PC-3 (cell line): ENCODE data around the gene SYNGR3. TPM values are rescaled to one million over a fixed set of nuclear protein-coding genes. Genes with fewer than 3 reads are reported as not detected.

Experiments used
- ATAC-seq: fragments of 200-7000 bp; cut with Tn5 transposase; 2 replicates; pipeline ENCODE4 v1.9.1; 2020; ENCODE audit warnings: mild to moderate bottlenecking, moderate library complexity
- BruUV-seq: library from RNA; stranded (reverse); fragments of 400-500 nt; replicated peaks from 2 replicates; lab custom pipeline; 2021; lab: Mats Ljungman, UMichigan
- CTCF ChIA-PET: fragments of 300-600 bp; sonication (Branson Sonifier 250); formaldehyde crosslinking; loops from one replicate; lab custom pipeline; 2022; ENCODE audit warnings: antibody characterized with exemption; lab: Charles Lee
- POLR2A ChIA-PET: fragments of 300-600 bp; sonication (Branson Sonifier 250); formaldehyde crosslinking; loops from one replicate; lab custom pipeline; 2022; ENCODE audit warnings: antibody characterized with exemption; ENCODE audit not compliant: unreplicated experiment; lab: Charles Lee
- DNase-seq: peaks from one replicate; pipeline ENCODE4 v3.0.0-alpha.2; 2015
- H2AFZ ChIP-seq: fragments of 300-600 bp; sonication (generic); 2 replicates; pipeline ENCODE4 v1.6.0; 2016; ENCODE audit warnings: antibody characterized with exemption, low read length
- H3F3A ChIP-seq: fragments of 300-600 bp; sonication (generic); one replicate; pipeline ENCODE4 v1.6.0; 2017; ENCODE audit warnings: antibody characterized with exemption, low read length, control low read depth, mild to moderate bottlenecking; ENCODE audit not compliant: unreplicated experiment
- H3K27ac ChIP-seq: fragments of 300-600 bp; sonication (generic); 2 replicates; pipeline ENCODE4 v1.5.1; 2016; ENCODE audit warnings: mild to moderate bottlenecking, low read length
- H3K27me3 ChIP-seq: fragments of 300-600 bp; sonication (generic); 2 replicates; pipeline ENCODE4 v1.6.1; 2016; ENCODE audit warnings: low read length, mixed read lengths
- H3K36me3 ChIP-seq: fragments of 300-600 bp; sonication (generic); 2 replicates; pipeline ENCODE4 v1.6.1; 2016; ENCODE audit warnings: low read depth, mixed run types, low read length, mixed read lengths
- H3K4me1 ChIP-seq: fragments of 300-600 bp; sonication (generic); 2 replicates; pipeline ENCODE4 v1.5.1; 2016; ENCODE audit warnings: low read length; ENCODE audit not compliant: insufficient read depth
- H3K4me2 ChIP-seq: fragments of 300-600 bp; sonication (generic); 2 replicates; pipeline ENCODE4 v1.6.0; 2016; ENCODE audit warnings: low read length
- H3K4me3 ChIP-seq: fragments of 300-600 bp; sonication (generic); 2 replicates; pipeline ENCODE4 v1.5.1; 2016; ENCODE audit warnings: mild to moderate bottlenecking, low read length, mixed read lengths
- H3K79me2 ChIP-seq: fragments of 300-600 bp; sonication (generic); 2 replicates; pipeline ENCODE4 v1.6.1; 2017; ENCODE audit warnings: low read length, mixed read lengths
- H3K9ac ChIP-seq: fragments of 300-600 bp; sonication (generic); 2 replicates; pipeline ENCODE4 v1.6.0; 2016; ENCODE audit warnings: mild to moderate bottlenecking, low read length
- H3K9me2 ChIP-seq: fragments of 300-600 bp; sonication (generic); replicated peaks from 2 replicates; pipeline ENCODE4 v1.6.1; 2016; ENCODE audit warnings: mixed run types, low read length, mixed read lengths
- H3K9me3 ChIP-seq: fragments of 300-600 bp; sonication (generic); 2 replicates; pipeline ENCODE4 v1.6.1; 2016; ENCODE audit warnings: low read length, mixed read lengths
- H4K20me1 ChIP-seq: fragments of 300-600 bp; sonication (generic); 2 replicates; pipeline ENCODE4 v1.6.1; 2016; ENCODE audit warnings: low read length, mixed read lengths
- EZH2 ChIP-seq: fragments of 300-600 bp; sonication (generic); IDR thresholded peaks from one replicate; pipeline ENCODE4 v1.6.1; 2017; ENCODE audit warnings: antibody characterized with exemption, mild to moderate bottlenecking, low read length; ENCODE audit not compliant: unreplicated experiment
- EZH2phosphoT487 ChIP-seq: fragments of 300-600 bp; sonication (generic); IDR thresholded peaks from 2 replicates; pipeline ENCODE4 v1.6.1; 2018; ENCODE audit warnings: mild to moderate bottlenecking, antibody characterized with exemption, low read length, borderline replicate concordance
- intact Hi-C: fragments of 100-400 bp; cut with micrococcal nuclease; formaldehyde crosslinking; loops from 2 replicates; pipeline ENCODE4 v1.9.0; 2023
- total RNA-seq: library from RNA; depleted of rRNA; stranded (reverse); fragments of >200 nt; gene quantifications from 2 replicates; pipeline ENCODE4 v1.2.3, GENCODE V29; 2014
- TF ChIP-seq, protein P1 (sequence below): fragments of 300-600 bp; sonication (generic); conservative IDR thresholded peaks from 2 replicates; pipeline ENCODE4 v1.5.1; 2017; ENCODE audit warnings: antibody characterized with exemption, low read depth, mild to moderate bottlenecking, low read length

The SYNGR3 gene
- total RNA-seq, 1 experiment from 2014 or later = 1.5 TPM

DNA sequence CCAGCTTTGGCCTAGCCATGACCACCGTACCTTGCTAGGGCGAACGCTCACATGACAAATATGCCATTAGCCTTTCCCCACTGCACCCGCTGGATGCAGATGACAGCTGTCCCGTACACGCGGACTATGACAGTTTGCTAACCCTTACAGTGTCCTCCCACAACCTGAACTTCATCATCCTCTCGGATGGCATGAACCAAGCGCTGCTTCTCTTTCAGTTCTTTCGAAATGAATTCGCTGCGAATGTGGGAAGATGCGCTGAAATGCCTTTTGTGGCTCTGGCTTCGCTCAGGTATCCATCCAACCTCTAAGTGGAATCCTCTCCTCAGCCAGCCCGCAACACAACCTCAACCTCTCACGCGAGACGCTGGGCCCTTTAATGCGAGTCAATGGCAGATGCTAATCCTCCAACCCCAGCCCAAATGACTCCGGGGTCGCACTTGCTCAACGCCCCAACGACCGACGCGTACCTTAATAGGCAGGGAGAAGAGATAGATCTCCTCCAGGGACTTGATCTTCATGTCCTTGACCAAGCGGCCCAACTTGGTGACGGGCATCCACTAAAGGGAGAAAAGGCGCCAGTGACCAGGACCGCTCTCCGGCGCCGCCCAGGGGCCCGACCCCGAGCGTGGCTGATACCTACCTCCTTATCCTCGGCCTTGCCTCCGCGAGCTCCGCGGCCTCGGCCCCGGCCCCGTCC is 25.8 kb upstream of the SYNGR3 start:
- no TSS peak for BruUV-seq
- intact Hi-C loops = no loop called here

DNA sequence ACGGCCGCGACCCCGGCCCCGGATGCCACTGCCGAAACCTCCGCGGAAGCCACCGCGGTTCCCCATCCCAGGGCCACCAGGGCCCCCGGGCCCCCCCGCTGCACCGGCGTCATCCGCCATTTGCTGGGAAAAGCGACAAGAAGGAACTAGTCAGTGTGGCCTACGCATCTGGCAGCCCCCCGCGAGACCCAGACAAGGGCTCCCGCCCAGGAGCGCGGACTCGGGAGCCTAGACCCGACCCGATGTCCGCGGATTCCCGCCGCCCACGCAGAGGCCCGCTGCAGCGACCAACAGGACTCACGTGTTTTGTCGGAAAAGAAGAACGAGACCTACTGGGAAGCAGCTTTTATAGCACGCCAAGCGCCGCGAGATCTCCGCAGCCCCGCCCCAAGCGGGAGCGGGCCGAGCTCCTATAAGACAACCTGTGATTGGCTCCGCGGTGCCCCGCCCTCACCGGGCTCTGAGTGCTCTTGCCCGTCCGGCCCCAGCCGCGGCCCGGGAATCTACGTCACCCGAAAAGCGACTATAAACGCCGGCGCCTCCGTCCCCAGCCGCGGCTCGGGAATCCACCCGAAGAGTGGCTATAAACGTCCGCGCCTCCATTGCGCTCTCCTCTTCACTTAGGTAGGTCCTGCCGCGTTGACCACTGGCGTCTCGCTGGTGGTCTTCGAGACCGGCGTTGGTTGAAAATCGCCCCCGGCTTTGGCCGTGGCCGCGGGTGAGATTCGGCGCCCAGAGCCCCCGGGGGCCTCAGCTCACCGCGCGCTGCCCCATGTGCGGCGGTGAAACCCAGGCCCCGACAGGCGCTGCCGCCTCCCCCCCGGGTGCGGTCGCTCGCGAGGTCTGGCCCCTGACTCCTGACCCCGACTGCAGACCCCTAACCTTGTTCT is 25.0 kb upstream of the SYNGR3 start, which contains the start of gene RPS2:
Gene RPS2 (minus strand): TSS at position 321 of the 890 bp plus-strand sequence. CDS start 201 bp downstream, at position 120.
- H3K36me3 ChIP-seq = peaks cover 22% of the 10 kb centered on the region
- ChIA-PET POLR2A (interaction anchor here (0.5 to 1.0 kb wide), 9 partner anchors 13 to 1040 kb away, joined by 3 to 25 read pairs (median 5); partner anchors contain the start of genes MSRB1, NUBP2 and SPSB3), CTCF (no interaction called here)
- BruUV-seq = no TSS peak
- intact Hi-C loops = no loop called here
- peaks cover 52% of the 10 kb centered on the region for H3K79me2 ChIP-seq
- H4K20me1 ChIP-seq = peaks cover 19% of the 10 kb centered on the region
- ATAC-seq (peak; percentile 74), DNase-seq (peak; percentile 95)
- peak within 1 kb of the TSS; percentile 70 for H2AFZ ChIP-seq
- H3K4me2 ChIP-seq = peak within 1 kb of the TSS; percentile 96
- H3K9me3 ChIP-seq = no peaks in the 10 kb centered on the region
- peaks cover 9% of the 10 kb centered on the region; the same call in 1 of the 2 replicates for H3K4me1 ChIP-seq
- H3K9ac ChIP-seq = peak within 1 kb of the TSS; percentile 99
- no peaks in the 10 kb centered on the region for H3K27me3 ChIP-seq
- TF ChIP-seq, protein P1, sequence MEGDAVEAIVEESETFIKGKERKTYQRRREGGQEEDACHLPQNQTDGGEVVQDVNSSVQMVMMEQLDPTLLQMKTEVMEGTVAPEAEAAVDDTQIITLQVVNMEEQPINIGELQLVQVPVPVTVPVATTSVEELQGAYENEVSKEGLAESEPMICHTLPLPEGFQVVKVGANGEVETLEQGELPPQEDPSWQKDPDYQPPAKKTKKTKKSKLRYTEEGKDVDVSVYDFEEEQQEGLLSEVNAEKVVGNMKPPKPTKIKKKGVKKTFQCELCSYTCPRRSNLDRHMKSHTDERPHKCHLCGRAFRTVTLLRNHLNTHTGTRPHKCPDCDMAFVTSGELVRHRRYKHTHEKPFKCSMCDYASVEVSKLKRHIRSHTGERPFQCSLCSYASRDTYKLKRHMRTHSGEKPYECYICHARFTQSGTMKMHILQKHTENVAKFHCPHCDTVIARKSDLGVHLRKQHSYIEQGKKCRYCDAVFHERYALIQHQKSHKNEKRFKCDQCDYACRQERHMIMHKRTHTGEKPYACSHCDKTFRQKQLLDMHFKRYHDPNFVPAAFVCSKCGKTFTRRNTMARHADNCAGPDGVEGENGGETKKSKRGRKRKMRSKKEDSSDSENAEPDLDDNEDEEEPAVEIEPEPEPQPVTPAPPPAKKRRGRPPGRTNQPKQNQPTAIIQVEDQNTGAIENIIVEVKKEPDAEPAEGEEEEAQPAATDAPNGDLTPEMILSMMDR = no peak
- TF ChIP-seq EZH2 (no peak), EZH2phosphoT487 (no peak)
- H3K9me2 ChIP-seq = no peaks in the 10 kb centered on the region
- H3K27ac ChIP-seq = peak within 1 kb of the TSS; percentile 47
- peak within 1 kb of the TSS; percentile 96 for H3K4me3 ChIP-seq
- H3F3A ChIP-seq = peaks cover 16% of the 10 kb centered on the region

More for the DNA sequence above, 25.8 kb upstream of the SYNGR3 start:
- TF ChIP-seq EZH2phosphoT487 = no peak
- no peak for TF ChIP-seq EZH2
- TF ChIP-seq, protein P1 = no peak
- Histone ChIP-seq H3K36me3 (peaks cover 22% of the 10 kb centered on the region), H3K27me3 (no peaks in the 10 kb centered on the region), H4K20me1 (peaks cover 19% of the 10 kb centered on the region), H3F3A (peaks cover 16% of the 10 kb centered on the region), H3K4me3 (peak overlapping the region; percentile 96), H3K4me2 (peak overlapping the region; percentile 92), H3K27ac (peak overlapping the region; percentile 47; the same call in 1 of the 2 replicates), H3K9me3 (no peaks in the 10 kb centered on the region), H3K79me2 (peaks cover 56% of the 10 kb centered on the region), H3K9me2 (no peaks in the 10 kb centered on the region), H3K9ac (peak overlapping the region; percentile 99), H3K4me1 (peaks cover 9% of the 10 kb centered on the region; the same call in 1 of the 2 replicates), H2AFZ (no peak overlapping the region)
- DNase-seq (no peak), ATAC-seq (no peak; the same call in 1 of the 2 replicates)
- CTCF ChIA-PET = no interaction called here
- POLR2A ChIA-PET = interaction anchor here (0.5 to 1.0 kb wide), 7 partner anchors 14 to 1041 kb away, joined by 3 to 25 read pairs (median 5); partner anchors contain the start of genes MSRB1, NUBP2 and SPSB3
